Activated B cell treated with CpG ODN at 0.5 μM for 24 hours (primary cell): ENCODE results near the gene ZNF536. TPM values are rescaled to one million over a fixed set of nuclear protein-coding genes. Genes with fewer than 3 reads are reported as not detected.
"Not testable (repeated sequence)": the region's sequence is repeated elsewhere in the genome, so short reads cannot be mapped to it uniquely, and the experiment has no call there.

ENCODE experiments used
- ATAC-seq: fragments of 200-7000 bp; cut with Tn5 transposase; one replicate; pipeline ENCODE4 v1.10.0; 2021; ENCODE audit warnings: low read depth, mild to moderate bottlenecking, moderate library complexity
- CTCF ChIA-PET: fragments of 350-600 bp; sonication (Branson Sonifier 250); formaldehyde crosslinking; loops from one replicate; lab custom pipeline; 2021; ENCODE audit warnings: antibody characterized with exemption; lab: Charles Lee
- POLR2A ChIA-PET: fragments of 350-600 bp; sonication (Branson Sonifier 250); formaldehyde crosslinking; loops from one replicate; lab custom pipeline; 2021; ENCODE audit warnings: antibody characterized with exemption; lab: Charles Lee
- DNase-seq: peaks from one replicate; pipeline ENCODE4 v3.0.0; 2022
- H3K27ac Mint-ChIP-seq: one replicate; pipeline ENCODE4 v1.8.0; 2020; ENCODE audit warnings: mixed read lengths
- H3K27me3 Mint-ChIP-seq: one replicate; pipeline ENCODE4 v1.8.0; 2021; ENCODE audit warnings: mixed read lengths
- H3K36me3 Mint-ChIP-seq: one replicate; pipeline ENCODE4 v1.8.0; 2021; ENCODE audit warnings: low read depth, mixed read lengths
- H3K4me1 Mint-ChIP-seq: one replicate; pipeline ENCODE4 v1.8.0; 2021; ENCODE audit warnings: mixed read lengths
- H3K4me3 Mint-ChIP-seq: one replicate; pipeline ENCODE4 v1.8.0; 2020; ENCODE audit warnings: mild to moderate bottlenecking, mixed read lengths
- H3K9me3 Mint-ChIP-seq: one replicate; pipeline ENCODE4 v1.8.0; 2020; ENCODE audit warnings: mixed read lengths
- intact Hi-C: fragments of 100-400 bp; cut with micrococcal nuclease; formaldehyde crosslinking; loops from one replicate; pipeline ENCODE4 v1.15.1; 2024
- total RNA-seq: library from RNA; stranded (reverse); gene quantifications from 2 replicates; pipeline ENCODE4 v1.2.3, GENCODE V29; 2022
- TF ChIP-seq, protein P1 (sequence below): fragments of 200-600 bp; IDR thresholded peaks from one replicate; pipeline ENCODE4 v1.8.0; 2022; ENCODE audit warnings: antibody characterized with exemption, mild to moderate bottlenecking

ZNF536 gene
- total RNA-seq, 1 donor from 2014 or later = not detected

DNA sequence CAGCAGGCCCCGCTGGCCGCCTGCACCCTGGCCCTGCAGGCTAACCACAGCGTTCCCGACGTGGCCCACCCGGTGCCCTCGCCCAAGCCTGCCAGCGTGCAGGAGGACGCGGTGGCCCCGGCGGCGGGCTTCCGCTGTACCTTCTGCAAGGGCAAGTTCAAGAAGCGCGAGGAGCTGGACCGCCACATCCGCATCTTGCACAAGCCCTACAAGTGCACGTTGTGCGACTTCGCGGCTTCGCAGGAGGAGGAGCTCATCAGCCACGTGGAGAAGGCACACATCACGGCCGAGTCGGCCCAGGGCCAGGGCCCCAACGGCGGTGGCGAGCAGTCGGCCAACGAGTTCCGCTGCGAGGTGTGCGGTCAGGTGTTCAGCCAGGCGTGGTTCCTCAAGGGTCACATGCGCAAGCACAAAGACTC is 72.1 kb downstream of the ZNF536 start:
- CTCF ChIA-PET = no interaction called here

DNA sequence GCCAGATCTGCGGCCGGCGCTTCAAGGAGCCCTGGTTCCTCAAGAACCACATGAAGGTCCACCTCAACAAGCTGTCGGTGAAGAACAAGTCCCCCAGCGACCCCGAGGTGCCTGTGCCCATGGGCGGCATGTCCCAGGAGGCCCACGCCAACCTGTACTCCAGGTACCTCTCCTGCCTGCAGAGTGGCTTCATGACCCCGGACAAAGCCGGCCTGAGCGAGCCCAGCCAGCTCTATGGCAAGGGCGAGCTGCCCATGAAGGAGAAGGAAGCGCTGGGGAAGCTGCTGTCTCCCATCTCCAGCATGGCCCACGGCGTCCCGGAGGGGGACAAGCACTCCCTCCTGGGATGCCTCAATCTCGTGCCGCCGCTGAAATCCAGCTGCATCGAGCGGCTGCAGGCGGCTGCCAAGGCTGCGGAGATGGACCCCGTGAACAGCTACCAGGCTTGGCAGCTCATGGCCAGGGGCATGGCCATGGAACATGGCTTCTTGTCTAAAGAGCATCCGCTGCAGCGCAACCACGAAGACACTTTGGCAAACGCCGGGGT is 72.6 kb downstream of the ZNF536 start:
- no peak for ATAC-seq
- Mint-ChIP-seq H3K27ac (no peak overlapping the region), H3K36me3 (no peaks in the 10 kb centered on the region), H3K9me3 (no peaks in the 10 kb centered on the region), H3K4me1 (no peaks in the 10 kb centered on the region), H3K27me3 (no peaks in the 10 kb centered on the region), H3K4me3 (no peak overlapping the region)
- no peak for DNase-seq
- intact Hi-C loops = no loop called here
- CTCF ChIA-PET = no interaction called here
- POLR2A ChIA-PET = no interaction called here
- TF ChIP-seq, protein P1, sequence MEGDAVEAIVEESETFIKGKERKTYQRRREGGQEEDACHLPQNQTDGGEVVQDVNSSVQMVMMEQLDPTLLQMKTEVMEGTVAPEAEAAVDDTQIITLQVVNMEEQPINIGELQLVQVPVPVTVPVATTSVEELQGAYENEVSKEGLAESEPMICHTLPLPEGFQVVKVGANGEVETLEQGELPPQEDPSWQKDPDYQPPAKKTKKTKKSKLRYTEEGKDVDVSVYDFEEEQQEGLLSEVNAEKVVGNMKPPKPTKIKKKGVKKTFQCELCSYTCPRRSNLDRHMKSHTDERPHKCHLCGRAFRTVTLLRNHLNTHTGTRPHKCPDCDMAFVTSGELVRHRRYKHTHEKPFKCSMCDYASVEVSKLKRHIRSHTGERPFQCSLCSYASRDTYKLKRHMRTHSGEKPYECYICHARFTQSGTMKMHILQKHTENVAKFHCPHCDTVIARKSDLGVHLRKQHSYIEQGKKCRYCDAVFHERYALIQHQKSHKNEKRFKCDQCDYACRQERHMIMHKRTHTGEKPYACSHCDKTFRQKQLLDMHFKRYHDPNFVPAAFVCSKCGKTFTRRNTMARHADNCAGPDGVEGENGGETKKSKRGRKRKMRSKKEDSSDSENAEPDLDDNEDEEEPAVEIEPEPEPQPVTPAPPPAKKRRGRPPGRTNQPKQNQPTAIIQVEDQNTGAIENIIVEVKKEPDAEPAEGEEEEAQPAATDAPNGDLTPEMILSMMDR = no peak

More for the DNA sequence above, 72.1 kb downstream of the ZNF536 start:
- POLR2A ChIA-PET = no interaction called here
- Mint-ChIP-seq H3K4me1 (no peaks in the 10 kb centered on the region), H3K9me3 (no peaks in the 10 kb centered on the region), H3K36me3 (no peaks in the 10 kb centered on the region), H3K4me3 (no peak overlapping the region), H3K27ac (no peak overlapping the region), H3K27me3 (no peaks in the 10 kb centered on the region)
- TF ChIP-seq, protein P1 = no peak
- intact Hi-C loops = no loop called here
- ATAC-seq (no peak), DNase-seq (no peak)

DNA sequence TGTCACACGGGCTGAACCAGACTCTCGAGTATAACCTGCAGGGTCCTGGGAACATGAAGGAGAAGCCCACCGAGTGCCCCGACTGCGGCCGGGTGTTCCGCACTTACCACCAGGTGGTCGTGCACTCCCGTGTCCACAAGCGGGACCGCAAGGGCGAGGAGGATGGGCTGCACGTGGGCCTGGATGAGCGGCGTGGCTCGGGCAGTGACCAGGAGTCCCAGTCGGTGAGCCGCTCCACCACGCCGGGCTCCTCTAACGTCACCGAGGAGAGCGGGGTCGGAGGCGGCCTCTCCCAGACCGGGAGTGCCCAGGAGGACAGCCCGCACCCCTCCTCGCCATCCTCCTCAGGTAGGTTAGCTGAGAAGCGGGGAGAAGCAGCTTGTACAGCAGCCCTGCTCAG is 73.2 kb downstream of the ZNF536 start:
- Mint-ChIP-seq H3K27ac (no peak overlapping the region), H3K36me3 (no peaks in the 10 kb centered on the region), H3K4me3 (no peak overlapping the region), H3K27me3 (no peaks in the 10 kb centered on the region), H3K4me1 (no peaks in the 10 kb centered on the region), H3K9me3 (no peaks in the 10 kb centered on the region)
- TF ChIP-seq, protein P1 = no peak
- ATAC-seq (no peak), DNase-seq (no peak)
- intact Hi-C loops = no loop called here
- ChIA-PET CTCF (no interaction called here), POLR2A (no interaction called here)

GRCh38 chr19:30446120-30446519 is 73.9 kb downstream of the ZNF536 start:
- ATAC-seq, POLR2A ChIA-PET, H3K27ac Mint-ChIP-seq, H3K27me3 Mint-ChIP-seq, H3K36me3 Mint-ChIP-seq, CTCF ChIA-PET, H3K4me3 Mint-ChIP-seq, intact Hi-C loops, DNase-seq, H3K9me3 Mint-ChIP-seq, H3K4me1 Mint-ChIP-seq: not testable (repeated sequence)

DNA sequence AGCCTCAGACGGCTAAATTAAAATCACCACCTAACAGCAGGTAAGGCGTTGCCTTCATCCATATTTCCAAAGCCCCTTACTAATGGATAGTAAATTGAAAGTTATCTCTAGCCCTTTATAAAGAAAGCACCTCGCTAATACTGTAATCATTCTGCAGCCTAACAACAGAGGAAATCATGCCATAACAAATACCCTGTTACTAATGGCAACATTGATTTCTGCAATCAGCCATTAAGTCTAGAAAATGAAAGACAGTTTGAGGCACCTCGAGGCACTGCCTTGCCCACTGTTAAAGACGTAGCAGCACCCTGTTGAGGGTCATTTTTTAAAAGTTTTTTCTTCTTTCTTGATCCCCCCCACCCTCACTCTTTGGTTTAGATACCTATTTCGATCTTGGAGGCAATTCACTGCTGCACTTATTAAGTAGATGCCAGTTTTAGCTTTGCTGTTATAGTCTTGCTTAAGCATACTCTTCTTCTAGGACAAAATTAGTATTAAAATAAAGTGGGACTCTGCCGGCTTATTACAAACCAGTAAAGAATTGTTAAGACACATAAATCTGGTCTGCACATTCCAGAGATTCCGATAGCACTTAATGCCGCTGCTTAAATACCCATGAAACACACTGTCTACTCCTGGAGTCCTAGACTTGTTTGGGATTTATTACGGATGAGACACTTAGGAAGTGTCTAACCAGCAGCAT is 74.8 kb downstream of the ZNF536 start:
- H3K4me3 Mint-ChIP-seq = no peak overlapping the region
- intact Hi-C loops = no loop called here
- H3K27ac Mint-ChIP-seq = no peak overlapping the region
- no peaks in the 10 kb centered on the region for H3K9me3 Mint-ChIP-seq
- TF ChIP-seq, protein P1 = no peak
- H3K36me3 Mint-ChIP-seq = no peaks in the 10 kb centered on the region
- ChIA-PET CTCF (no interaction called here), POLR2A (no interaction called here)
- no peaks in the 10 kb centered on the region for H3K4me1 Mint-ChIP-seq
- no peaks in the 10 kb centered on the region for H3K27me3 Mint-ChIP-seq
- DNase-seq (no peak), ATAC-seq (no peak)
